HG03066 (cell line): ENCODE results near the gene CCDC13.

ENCODE experiments used
- ATAC-seq: cut with Tn5 transposase; IDR thresholded peaks from one replicate; pipeline ENCODE4 v1.9.1; 2021; ENCODE audit warnings: low read depth; ENCODE audit not compliant: unreplicated experiment

CCDC13 gene

DNA sequence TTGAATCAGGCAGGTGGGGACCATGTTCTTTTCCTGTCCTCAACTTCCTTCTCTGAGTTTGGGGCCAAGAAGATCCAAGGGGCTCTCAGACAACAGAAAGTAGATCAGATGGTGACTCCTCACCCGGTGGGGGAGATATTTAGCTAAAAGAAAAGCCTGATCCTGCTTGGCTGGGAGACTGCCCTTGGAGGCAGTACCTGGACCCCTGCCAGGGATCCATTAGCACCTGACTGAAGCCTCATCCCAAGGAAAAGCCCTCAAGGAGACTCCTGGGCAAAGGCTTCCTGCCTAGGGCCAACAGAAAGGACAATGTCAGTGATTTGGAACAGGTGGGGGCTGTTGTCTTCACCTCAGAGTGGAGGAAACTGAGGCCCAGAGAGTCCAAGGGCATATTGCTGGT, 37.0 kb downstream of the CCDC13 start:
- no peak for ATAC-seq

DNA sequence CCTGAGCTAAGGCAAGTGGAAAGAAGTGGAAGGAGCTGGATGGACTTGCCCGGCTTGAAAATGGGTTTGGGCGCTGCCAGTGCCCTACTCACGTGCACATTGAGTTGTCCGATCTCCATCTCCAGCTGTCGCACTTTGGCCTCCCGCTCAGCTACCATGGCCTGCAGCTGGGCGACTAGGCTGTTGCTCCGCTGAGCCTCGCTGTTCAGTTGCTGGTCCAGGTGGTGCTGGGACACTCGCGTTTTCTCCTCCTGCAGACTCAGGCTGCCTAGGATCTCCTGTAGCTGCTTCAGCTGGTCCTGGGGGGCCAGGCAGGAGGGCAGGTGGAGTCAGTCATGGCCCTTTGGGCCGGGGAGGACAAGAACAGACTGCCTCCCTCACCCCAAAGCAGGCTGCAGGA, 37.4 kb downstream of the CCDC13 start:
- ATAC-seq: no peak

DNA sequence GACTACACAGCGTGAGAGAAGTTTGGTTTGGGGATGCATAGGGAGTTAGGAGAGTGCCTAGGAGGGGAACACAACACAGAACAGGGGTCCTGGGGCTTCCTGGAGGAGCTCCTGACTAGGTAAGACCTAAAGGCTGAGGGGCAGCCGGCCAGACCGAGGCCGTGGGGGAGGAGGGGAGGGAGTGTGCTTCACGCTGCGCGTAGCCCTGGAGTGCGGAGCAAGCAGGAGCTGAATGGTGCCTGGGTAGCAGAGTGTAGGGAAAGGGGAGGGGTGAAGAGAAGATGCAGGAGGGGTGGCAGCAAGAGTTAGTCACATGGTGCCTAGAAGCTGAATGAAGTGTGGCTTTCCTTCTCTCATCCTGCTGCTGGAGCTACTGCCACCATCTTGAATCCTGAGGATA, 38.0 kb downstream of the CCDC13 start:
- no peak for ATAC-seq

DNA sequence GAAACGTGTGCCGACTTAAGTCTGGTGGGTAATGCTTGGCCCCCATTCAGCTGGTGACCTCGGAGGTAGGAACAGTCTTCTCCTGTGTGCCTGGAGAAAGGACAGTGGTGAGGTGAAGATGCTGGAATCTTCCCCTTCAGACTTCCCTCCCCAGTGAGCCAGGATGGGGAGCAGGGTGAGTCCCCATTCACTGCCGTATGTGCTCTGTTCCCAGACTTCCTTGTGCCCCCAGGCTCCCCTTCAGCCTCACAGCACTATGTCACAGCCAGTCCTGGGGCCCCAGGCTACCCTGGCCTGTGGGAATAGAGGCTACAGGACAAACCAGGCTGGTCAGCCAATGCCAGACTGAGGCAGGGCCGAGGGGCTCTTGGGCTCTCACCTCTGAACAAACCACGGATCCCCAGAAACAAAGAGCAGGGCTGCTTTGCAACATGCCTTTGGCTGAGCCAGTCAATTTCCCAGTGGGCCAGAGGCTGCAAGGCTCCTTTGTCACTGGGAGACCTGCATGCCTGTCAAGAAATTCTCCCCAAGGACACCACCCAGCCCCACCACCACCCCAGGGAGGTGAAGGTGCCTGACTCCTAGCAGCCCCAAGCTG, 38.7 kb downstream of the CCDC13 start:
- no peak for ATAC-seq

DNA sequence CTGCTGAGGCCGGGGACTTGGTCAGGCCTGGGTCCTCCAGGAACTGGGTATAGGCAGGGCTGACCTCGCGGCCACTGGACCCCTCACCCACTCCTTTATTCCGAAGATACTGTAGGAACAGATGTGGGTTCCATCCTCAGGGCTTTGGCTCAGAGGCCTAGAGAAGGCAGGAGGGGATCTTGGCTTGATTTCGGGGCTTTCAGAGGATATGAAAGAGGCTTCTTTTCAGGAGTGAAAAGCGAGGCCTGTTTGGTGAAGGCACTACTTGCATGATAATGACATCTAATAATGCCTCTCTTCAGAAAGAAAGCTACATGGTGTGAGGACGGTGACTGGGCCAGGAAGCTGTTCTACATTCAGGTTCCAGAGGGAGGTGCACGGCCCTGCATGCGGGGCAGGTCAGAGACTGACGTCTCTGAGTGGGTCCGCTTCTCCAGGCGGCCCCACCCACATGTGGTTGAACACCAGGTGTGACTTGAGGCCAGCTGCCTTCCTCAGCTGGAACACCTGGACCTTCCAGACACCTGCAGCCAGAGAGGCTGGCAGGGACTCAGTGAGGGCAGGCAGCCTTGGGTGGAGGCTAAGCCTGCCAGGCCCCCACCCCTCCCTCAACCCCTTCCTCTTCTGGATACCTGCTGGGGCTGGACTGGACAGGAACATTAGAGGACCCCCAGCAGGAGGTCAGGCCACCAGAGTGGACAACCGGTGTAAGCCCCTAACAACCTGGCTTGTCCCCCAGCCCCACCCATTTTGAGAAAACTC, 39.4 kb downstream of the CCDC13 start:
- ATAC-seq: no peak

DNA sequence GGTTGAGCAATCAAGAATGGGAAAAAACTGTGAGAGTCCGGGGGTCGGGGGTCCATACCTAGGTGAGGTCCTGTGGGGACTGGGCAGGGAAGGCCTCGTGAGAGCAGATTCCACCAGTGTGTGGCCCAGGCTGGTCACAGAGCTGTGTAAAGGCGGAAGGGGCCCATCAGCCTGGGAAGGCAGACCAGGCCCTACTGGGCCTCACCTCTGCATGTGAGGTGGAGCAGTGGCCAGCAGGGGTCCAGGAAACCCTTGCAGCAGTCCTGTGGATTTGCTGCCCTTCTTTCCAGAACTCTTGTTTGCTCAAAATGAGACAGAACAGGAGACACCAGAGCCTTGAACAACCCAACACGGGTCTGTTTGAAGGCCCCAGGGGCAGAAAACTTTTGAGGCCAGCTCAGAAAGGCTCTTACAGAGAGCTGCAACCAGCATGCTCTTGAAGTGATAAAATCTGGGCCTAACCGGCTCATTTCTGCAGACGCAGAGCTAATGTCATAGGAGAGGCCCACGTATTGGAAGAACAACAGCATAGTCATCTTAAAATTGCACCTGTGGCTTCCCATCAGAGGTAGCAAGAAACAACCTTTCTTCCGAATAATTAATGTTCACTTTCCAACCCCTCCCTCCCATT, 40.1 kb downstream of the CCDC13 start:
- no peak for ATAC-seq

DNA sequence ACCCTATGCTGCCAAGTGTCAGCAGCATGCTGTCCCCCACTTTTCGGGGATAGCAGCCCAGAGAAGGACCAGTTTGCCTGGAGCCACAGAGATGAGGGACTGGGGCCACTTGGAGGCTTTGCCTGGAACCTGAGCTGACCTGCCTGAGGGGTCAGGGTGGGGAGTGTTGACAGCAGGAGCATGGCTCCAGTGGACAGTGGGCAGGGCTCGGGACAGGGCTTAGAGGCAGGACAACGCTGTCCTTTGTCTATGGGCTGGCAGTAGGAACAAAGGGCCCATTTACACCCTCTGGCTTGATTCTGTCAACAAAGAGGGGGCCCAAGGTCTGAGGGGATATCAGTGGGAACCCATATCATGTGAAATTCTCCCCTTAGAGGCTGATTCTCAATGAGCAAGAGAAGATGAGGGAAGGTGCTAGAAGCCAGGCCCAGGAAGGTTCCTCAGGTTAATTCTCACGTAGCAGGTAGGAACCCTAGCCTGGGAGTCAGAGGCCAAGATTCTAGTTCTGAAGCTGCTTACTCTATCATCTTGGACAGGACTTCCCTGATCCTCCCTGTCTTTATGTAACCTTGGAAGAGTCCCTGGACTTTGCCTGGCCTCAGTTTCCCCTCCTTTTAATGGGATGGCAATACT, 40.7 kb downstream of the CCDC13 start:
- ATAC-seq: no peak

DNA sequence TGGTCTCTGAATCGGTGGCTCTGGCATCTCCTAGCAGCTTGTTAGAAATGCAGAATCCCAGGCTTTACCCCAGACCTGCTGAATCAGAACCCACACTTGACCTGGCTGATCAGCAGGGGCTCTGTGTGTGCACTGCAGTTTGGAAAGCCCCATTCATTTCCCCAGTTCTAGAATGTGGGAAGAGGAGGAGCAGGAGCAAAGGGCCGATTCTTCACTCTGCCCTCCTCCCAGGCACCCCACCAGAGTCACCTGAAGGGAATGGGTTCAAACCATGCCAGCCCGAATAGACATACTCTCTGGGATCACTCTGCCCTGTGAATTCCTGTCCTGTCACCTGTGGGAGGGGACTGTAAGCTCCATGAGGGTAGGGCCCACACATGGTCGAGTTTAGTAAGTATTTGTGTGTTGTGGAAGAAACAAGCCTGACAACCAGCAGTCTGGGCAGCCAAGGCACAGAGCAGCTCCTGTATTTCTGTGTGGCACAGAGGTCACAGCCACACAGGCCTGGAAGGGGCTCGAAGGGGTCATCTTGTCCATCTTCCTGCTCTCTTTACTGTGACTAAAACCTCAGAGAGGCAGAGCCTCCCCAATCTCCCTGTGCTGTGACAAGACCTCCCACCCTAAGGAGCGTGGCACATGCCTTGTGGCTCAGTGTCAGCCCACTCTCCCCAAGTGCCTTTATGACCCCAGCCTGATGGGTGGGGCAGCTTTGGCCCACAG, 41.4 kb downstream of the CCDC13 start:
- ATAC-seq: no peak

DNA sequence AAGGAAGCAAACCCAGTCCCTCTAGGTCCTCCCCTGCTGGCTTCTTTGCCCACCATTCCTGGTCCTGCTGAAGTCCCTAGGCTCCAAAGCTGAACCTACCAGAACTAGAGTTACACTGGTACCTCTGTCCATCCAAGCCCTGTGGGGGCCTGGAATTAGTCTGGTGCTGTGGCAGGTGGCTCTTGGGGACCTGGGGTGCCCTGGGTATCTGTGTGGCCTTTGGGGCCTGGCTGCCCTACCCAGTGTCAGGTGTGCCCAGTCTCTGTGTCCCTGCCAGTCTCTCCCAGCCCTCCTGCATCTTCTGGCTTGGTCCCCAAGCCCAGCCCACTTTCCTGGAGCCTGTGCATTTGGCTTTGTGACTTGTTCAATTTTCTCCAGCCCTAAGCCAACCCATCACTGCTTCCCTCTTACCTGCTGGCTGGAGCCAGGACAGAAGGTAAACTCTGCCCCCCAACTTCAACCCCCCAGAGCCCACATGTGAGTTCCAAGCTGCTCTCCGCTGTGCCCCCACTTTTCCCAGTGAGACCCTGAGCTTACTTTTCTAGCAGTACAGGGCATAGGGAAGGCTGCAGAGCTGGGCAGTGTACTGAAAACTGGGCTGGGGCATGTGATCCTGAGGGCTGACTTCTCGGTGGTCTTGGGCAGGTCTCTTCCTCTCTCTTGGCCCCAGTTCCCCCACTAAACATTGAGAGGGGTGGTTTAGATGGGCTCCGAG, 42.2 kb downstream of the CCDC13 start:
- ATAC-seq: no peak

DNA sequence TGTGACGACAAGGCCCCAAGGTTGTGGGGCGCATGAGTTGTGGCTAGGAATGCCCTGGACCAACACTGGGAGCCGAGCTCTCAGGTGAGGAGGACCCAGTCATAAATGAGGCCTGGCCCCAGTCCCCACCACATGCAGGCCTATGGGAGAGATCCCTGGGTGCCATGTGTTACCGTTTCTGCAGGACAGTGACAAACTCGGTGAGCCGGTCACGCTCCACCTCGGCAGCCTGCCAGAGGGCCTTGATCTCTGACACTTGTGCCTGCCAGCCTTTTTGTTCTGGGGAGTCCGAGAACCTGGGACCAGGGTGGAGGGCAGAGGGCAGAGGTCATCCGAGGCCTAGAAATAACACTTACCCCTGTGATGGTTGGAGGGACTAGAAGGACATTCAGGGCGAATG, 42.8 kb downstream of the CCDC13 start:
- no peak for ATAC-seq

DNA sequence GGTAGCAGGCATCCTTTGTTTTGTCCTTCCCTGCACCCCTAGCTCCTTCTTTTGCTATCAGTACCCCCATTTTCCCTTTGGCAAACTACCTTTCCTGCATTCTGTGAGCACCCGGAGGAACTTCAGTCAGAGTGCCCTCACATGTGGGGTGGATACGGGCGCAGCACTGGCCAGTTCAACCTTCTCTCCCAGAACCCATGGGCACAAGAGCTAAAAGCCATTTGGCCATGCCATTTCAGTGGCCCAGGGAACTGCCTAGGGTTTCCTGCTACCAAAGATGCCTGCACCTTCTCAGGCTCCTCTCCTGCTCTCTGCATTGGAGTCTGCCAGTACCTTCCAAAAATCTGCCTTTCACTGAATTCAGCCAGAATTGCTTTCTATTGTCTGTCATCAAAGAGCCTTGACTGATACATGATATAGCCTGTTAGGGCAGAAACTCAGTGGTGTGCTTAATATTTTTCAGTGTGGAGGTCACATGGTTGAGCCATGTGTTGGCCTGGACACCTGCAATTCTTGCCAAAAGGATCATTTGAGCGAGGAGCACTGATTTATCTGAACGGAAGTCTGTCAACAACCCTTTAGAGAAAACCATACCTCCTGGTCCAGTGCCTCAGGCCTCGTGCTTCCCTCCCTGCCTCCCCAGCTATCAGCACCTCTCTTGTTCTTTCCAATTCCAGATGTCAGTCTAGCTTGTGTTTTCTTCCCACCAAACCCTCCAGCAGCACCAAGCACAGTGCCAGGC, 43.5 kb downstream of the CCDC13 start:
- no peak for ATAC-seq

DNA sequence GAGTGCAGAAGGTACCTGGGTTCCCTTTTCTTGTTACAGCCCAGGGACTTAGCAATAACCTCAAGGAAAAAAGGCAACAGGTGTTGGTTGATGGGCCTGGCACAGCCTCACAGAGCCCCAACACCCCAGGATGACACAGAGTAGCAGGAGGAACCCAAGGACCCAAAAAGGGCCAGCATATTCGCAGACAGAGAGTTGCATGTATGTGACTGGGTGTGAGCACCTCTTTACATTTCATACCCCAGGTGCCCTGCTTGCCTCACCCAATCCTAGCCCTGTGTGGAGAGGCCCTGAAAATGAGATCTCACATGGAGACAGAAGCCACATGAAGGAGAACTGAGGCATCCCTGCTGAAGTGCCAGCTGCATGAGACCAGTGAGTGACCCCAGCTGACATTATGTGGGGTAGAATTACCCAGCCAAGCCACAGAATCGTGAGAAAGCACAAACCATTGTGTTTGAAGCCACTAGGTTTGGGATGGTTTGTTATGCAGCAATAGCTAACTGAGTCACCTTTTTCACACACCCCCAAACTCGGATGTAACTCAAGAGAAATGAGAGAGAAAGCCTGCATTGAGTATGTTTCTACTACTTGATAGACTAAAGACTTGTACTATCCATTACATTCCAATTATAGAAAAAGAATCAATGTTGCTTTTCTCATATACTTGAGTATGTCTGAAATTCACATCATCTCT, 44.2 kb downstream of the CCDC13 start:
- ATAC-seq: no peak

DNA sequence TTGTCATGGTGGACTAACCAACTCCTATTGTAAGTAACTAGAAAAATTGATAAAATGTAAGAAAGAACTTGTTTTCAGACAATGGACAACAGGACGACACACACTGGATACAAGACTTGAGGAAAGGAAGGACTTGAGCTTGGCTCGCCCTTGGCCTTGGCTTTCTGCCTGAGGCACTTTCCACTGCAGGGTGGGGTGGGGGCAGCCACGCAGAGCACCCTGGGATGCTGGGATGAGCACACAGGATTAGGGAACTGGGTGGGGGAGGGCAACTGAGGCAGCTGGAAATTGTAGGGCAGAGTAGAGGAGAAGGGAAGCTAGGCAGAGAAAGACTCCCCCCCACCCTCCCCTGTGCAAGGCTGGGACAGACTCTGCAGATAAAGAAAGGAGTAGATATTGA, 45.0 kb downstream of the CCDC13 start:
- ATAC-seq: no peak

DNA sequence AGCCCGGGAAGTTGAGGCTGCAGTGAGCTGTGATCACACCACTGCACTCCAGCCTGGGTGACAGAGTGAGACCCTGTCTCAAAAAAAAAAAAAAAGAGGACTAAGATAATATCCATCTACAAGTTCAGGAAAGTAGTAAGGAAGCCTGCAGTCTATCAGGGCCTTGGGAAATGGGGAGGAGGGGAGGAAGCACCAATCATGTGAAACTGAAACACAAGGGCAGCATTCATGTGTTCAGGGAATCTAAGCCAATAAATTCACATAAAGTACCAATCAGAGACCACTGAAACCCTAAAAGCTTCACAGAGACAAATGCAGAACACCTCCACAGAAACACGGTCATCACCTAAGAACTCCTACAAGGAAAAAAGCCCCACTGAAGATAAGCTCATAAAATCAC, 47.6 kb downstream of the CCDC13 start:
- ATAC-seq: no peak

DNA sequence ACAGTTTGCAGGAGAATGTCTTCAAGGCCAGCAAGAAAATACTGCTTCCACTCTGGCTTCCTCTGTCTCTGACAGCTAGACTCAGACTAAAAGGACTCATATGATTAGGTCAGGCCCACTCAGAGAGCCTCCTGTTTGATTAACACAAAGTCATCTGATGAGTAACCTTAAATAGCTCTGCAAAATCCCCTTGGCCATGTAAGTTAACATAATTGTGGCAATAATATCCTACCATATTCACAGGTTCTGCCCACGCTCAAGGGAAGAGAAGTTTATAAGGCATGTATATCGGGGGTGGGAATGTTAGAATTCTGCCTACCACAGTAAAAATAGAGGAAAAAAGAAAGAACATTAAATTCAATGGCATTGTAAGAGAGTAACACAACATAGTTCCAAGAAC, 49.8 kb downstream of the CCDC13 start:
- ATAC-seq: no peak
